Measurements from ENCODE around the gene NAE1.
A peak's percentile ranks its signal among the peaks of the same experiment; 100 is the strongest.

Gene NAE1

GRCh38 chr16:66849549-66849948 is 18.8 kb upstream of the NAE1 start:
- no peak for DNase-seq

DNA sequence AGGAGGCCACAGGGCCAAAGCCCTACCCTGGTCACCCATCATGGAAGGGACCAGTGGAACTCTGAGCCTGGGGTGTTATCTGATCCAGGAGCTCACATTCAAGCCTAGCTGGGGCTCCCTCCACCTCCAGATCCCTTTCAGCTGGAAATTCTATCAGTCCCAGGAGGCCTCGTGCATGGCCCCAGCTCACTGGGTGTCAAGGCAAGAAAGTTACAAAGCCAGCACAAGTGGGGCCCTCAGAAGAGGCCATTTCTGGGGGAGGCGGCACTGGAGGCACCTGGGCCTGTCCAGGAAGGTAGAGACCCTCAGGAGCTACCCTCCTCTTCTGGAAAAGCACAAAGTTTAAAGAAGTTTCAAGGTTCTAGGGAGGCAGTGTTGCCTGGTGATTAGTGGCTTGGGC is 18.2 kb upstream of the NAE1 start:
- DNase-seq, result no peak

DNA sequence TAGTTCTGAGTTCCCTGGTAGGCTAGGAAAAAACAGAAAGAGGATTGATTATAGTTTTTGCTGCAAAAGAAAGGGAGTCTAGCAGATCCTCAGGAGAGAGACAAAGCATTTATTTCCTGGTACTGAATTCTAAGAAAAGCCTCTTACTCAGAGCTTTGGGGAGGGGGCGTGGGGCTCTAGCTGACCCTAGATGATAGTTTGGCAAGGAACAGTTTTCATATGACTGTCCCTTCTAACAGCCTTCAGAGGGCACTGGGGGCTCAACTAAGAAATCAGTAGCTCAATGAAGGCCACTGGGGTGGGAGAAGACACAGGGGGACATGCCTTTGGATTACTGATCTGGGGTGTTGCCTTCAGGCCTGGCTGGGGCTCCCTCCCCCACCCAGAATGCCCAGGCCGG is 17.4 kb upstream of the NAE1 start:
- DNase-seq, result no peak

- DNase-seq, result no peak
Measured at GRCh38 chr16:66847533-66848067, 16.8 kb upstream of the NAE1 start.

DNA sequence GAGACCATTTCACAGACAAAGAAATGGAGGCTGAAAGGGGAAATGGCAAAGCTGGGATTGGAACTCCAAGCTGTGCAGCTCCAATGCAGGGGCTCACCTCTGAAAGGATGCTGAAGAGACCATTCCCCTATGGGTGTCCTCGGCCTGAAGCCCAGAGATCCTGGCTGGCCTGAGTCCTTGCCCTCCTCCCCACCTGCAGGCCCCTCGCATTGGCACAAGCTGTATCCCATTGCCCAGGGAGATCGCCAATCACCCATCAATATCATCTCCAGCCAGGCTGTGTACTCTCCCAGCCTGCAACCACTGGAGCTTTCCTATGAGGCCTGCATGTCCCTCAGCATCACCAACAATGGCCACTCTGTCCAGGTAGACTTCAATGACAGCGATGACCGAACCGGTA is 16.1 kb upstream of the NAE1 start:
- DNase-seq, result no peak

GRCh38 chr16:66846266-66846665 is 15.5 kb upstream of the NAE1 start:
- no peak for DNase-seq

- no peak for DNase-seq
Measured at GRCh38 chr16:66845791-66846221, 15.0 kb upstream of the NAE1 start.

GRCh38 chr16:66845080-66845410 is 14.3 kb upstream of the NAE1 start:
- no peak for DNase-seq

- DNase-seq, result no peak
Measured at GRCh38 chr16:66844342-66845079, 13.7 kb upstream of the NAE1 start, which contains the start of gene CA7. TSS of gene CA7 (plus strand) at chr16:66844414. CDS start at chr16:66844488, 74 bp downstream.

- DNase-seq, result no peak
Measured at GRCh38 chr16:66844009-66844341, 13.2 kb upstream of the NAE1 start.

DNA sequence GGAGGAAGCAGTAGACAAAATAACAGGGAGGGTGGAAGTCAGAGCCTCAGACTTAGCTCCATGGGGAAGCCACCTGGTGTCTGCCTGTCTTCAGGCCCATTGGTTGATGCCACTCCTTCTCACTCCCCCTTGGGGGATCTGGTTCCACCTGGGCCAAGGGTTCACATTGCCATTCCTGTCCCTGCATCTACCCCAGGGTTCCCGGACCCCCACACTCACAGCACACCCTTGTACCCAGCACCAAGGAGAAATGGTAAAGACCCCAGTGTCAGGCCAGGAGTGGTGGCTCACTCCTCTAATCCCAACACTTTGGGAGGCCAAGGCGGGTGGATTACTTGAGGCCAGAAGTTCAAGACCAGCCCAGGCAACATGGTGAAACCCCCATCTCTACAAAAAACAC is 12.4 kb upstream of the NAE1 start:
- DNase-seq, result no peak

DNA sequence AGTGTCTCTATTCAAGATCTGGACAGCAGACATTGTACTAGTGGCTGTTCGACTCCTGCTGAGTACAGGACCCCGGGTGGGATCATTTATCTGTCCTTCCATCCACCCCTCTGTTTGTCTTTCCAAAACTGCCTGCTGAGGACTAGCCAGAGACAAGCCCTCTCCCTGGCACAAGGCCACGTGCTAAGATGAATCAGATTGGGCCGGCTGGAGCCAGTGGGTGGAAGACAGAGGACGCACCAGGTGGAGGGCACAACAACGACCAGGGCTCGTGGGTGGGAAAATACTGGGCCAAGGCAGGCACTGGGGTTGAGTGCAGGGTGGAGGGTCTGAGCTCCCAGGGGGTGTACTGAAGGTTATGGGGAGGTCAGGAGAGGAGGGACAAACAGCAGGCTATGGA is 12.0 kb upstream of the NAE1 start:
- no peak for DNase-seq

DNA sequence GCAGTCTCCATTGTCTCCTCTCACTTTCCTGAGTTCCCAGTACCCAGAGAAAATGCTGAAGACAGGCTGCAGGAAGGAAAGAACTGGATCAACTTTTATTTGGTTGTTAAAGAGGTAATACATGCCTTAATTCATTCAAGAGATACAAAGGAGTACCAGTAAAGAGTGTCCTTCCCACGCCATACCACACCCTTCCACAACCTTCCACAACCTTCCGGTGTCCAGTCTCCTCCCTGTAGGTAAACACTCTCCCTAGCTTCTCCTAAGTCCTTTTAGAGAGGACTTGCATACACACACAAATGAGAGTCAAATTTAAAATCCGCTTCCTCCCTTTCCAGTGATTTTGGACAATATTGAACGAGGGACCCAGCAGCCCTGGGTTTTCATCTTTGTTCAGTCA is 10.6 kb upstream of the NAE1 start:
- DNase-seq, result no peak

DNA sequence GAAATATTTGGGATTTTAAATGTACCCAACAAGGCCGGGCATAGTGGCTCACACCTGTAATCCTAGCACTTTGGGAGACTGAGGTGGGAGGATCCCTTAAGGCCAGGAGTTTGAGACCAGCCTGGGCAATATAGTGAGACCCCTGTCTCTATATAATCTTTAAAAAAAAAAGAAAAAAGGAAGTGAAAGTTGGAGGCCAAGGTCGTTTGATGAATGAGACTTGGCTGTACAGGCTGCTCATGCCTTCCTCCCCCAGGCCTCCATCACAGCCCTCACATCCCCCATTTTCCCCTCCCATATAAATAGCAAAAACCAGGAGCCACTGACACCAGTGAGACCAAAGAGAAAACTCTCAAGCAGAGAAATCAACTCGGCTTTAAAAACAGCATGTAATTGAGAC is 10.1 kb upstream of the NAE1 start:
- DNase-seq, result peak; percentile 28

DNA sequence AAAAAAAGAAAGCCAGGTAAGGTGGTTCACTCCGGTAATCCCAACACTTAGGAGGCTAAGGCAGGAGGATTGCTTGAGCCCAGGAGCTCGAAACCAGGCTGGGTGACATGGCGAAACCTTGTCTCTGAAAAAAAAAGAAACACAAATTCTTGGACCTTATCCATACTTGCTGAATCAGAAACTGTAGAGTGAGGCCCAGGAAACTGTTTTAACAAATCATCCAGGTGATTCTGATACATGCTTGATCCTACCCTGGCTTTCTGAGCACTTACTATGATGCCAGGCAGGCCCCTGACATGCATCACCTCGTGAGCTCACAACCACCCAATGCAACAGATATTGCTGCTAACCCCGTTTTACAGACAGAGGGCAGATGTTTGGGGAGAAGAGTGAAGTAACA is 4.0 kb upstream of the NAE1 start:
- no peak for DNase-seq

DNA sequence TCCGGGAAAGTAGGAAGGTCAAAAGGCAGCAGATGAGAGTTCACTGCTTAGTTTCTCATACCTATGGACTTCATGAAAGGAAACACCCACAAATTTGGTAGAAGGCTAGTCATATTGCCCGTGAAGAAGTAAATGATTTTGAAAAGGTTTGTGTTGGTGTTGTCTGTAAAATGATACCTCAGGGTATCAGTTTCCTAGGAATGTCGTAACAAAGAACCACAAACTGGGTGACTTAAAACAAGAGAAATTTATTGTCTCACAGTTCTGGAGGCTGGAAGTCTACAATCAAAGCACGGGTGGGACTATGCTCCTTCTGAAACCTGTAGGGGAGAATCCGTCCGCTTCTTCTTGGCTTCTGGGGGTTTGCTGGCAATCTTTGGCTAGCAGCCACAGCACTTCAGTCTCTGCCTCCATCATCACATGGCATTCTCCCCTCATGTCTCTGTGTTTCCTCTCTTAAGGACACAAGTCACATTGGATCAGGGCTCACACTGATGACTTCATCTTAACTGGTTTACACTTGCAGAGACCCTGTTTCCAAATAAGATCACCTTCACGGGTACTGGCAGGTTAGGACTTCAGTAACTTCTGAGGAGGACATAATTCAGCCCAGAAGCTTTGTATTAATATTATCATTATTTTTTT is 2.0 kb upstream of the NAE1 start:
- DNase-seq, result no peak

GRCh38 chr16:66832190-66832589 is 1.4 kb upstream of the NAE1 start:
- no peak for DNase-seq

DNA sequence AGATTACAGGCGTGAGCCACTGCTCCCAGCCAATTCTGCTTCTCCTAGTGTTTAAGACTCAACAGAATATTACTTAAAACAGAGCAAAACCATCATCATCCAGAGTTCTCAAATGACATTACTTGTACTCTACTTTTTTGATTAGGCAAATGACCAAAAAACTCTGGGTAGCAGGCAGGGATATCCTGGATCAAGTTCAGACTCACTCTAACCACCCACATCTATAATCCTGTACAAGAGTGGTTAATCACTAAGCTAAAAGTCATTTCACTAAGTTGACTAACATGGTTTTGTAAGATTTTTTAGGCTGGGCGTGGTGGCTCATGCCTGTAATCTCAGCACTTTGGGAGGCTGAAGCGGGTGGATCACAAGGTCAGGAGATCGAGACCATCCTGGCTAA is 6.8 kb downstream of the NAE1 start:
- DNase-seq, result no peak

- DNase-seq, result no peak
Measured at GRCh38 chr16:66814734-66815133, 16.0 kb downstream of the NAE1 start.

DNA sequence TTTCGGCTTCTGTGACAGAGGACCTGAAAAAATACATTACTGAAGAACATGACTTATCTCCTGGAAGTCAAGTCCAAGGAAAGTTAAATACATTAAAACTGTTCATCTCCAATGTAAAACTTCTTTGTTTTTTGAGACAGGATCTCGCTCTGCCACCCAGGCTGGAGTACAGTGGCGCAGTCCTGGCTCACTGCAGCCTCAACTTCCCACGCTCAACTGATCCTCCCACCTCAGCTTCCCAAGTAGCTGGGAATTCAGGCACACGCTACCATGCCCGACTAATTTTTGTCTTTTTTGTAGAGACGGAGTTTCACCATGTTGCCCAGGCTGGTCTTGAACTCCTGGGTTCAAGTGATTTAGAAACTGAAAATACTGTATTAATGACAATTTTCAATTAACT is 19.7 kb downstream of the NAE1 start:
- DNase-seq, result no peak

- DNase-seq, result no peak
Measured at GRCh38 chr16:66810391-66810790, 20.4 kb downstream of the NAE1 start.

DNA sequence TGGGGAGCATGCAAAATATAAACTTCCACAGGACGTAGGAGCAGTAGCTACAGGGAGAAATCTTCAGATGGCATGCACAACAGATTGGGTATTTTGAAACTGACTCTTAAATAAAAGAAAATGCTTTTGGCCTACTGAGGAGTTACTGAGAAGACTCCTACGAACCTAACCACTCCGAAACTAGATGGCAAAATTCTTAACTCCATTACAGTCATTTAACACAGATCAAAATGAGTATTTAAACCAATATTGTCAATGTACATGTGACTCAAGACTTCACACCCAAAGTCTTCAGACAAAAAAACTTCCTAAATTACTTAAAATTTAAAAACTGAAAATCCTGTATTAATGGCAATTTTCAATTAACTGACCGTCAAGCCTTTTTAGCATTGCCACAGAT is 21.0 kb downstream of the NAE1 start:
- DNase-seq, result no peak

GRCh38 chr16:66802159-66802558 is 28.6 kb downstream of the NAE1 start:
- DNase-seq, result no peak

DNA sequence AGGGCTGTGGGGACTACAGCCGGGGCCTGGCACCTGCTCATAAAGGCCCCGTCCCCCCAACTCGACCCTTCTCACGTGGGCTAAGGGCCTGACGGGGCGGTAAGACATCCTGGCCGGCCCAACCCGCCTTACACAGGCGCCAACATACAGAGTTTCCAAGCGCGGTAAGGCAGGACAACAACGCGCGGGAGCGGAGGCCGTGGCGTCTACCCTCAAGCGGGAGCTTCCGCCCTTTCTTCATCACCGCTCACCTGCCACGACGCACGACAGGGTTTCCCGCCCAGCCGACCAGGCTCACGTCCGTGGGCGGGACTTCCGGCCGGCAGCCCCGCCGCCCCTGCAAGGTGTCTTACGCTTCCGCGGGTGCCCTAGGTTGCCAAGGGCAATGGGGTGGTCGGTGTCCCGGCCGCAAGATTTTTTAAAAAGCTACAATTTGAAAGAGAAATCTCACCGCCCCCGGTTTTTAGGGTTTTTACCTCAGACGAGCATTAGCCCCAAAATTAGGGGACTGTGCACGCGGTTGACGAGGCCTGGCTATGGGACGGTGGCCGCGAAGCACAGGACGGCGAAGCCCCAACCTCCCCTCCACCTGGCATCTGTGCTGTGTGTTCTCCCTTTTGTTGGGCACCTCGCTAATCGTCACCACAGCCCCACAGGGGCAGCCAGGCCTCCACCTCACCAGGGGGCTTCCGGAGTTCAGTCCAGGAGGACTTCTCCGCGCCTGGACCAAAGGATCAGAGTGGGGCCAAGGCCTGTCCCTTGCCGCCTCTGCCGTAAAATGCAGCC is 29.3 kb downstream of the NAE1 start, which contains the start of gene TERB1:
TSS of gene TERB1 (minus strand) at position 265 of the 786 bp plus-strand sequence. CDS start 4,786 bp downstream, outside the sequence.
- DNase-seq, result no peak
